ENCODE data around the gene RRAS. TPM values are rescaled to one million over a fixed set of nuclear protein-coding genes. Genes with fewer than 3 reads are reported as not detected.

The RRAS gene
- total and polyA plus RNA-seq, 2 donors from 2014 or later: 92.3 to 140 TPM

- H3K27ac ChIP-seq (ENCODE audit: low read depth in 2 of 2, low read length in 2 of 2): no peak overlapping the region
- H3K4me1 ChIP-seq (ENCODE audit: control insufficient read depth in 2 of 3, insufficient read depth in 2 of 3, low read depth in 1 of 3, low read length in 3 of 3): no peaks in the 10 kb centered on the region
- no peaks in the 10 kb centered on the region for H3K9me3 ChIP-seq (ENCODE audit: control insufficient read depth in 2 of 3, insufficient read depth in 1 of 3, low read length in 3 of 3)
- intact Hi-C loops (cut with DNase I): no loop called here
- H3K4me3 ChIP-seq (ENCODE audit: low read length in 3 of 3): no peak overlapping the region
- peaks cover 0 to 40% (median 15%) of the 10 kb centered on the region in 3 donors for H3K36me3 ChIP-seq (ENCODE audit: control insufficient read depth in 2 of 3, insufficient read depth in 3 of 3, low read length in 3 of 3)
- no peaks in the 10 kb centered on the region for H3K27me3 ChIP-seq (ENCODE audit: control insufficient read depth, insufficient read depth, low read length)
- DNase-seq (no peak), FAIRE-seq (no peak)
- no peak overlapping the region for H3K9ac ChIP-seq (ENCODE audit: low read length in 3 of 3)
- TF ChIP-seq, protein P1, sequence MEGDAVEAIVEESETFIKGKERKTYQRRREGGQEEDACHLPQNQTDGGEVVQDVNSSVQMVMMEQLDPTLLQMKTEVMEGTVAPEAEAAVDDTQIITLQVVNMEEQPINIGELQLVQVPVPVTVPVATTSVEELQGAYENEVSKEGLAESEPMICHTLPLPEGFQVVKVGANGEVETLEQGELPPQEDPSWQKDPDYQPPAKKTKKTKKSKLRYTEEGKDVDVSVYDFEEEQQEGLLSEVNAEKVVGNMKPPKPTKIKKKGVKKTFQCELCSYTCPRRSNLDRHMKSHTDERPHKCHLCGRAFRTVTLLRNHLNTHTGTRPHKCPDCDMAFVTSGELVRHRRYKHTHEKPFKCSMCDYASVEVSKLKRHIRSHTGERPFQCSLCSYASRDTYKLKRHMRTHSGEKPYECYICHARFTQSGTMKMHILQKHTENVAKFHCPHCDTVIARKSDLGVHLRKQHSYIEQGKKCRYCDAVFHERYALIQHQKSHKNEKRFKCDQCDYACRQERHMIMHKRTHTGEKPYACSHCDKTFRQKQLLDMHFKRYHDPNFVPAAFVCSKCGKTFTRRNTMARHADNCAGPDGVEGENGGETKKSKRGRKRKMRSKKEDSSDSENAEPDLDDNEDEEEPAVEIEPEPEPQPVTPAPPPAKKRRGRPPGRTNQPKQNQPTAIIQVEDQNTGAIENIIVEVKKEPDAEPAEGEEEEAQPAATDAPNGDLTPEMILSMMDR (IDR thresholded peaks at IDR 0.05; ENCODE audit: borderline replicate concordance, extremely low read depth, insufficient read depth): no peak
Observed at GRCh38 chr19:49651029-49651819, 11.3 kb upstream of the RRAS start.

DNA sequence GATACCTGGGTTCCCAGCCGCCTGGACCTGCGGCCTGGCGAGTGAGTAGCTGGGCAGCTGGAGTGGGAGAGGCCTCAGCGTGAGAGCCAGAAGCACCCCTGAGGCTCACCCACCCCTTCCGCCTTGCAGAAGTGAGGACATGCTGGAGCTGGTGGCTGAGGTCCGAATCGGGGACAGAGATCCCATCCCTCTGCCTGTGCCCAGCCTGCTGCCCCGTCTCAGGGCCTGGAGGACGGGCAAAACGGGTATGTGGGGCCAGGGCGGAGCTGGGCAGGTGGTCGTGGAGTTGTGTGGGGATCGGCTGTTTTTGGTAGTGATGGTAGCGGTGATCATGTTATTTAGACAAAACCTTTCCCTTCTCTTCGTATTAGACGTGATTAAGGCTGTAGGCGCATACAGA is 6.6 kb upstream of the RRAS start:
- intact Hi-C loops (cut with DNase I): no loop called here
- no peak for FAIRE-seq
- no peaks in the 10 kb centered on the region for H3K9me3 ChIP-seq (ENCODE audit: control insufficient read depth in 2 of 3, insufficient read depth in 1 of 3, low read length in 3 of 3)
- no peak for DNase-seq
- TF ChIP-seq, protein P1 (IDR thresholded peaks at IDR 0.05; ENCODE audit: borderline replicate concordance, extremely low read depth, insufficient read depth): no peak
- H3K4me1 ChIP-seq (ENCODE audit: control insufficient read depth in 2 of 3, insufficient read depth in 2 of 3, low read depth in 1 of 3, low read length in 3 of 3): peaks cover 7 to 14% (median 10%) of the 10 kb centered on the region in 3 donors
- no peaks in the 10 kb centered on the region for H3K27me3 ChIP-seq (ENCODE audit: control insufficient read depth, insufficient read depth, low read length)
- no peak overlapping the region for H3K4me3 ChIP-seq (ENCODE audit: low read length in 3 of 3)
- H3K9ac ChIP-seq (ENCODE audit: low read length in 3 of 3): no peak overlapping the region
- H3K36me3 ChIP-seq (ENCODE audit: control insufficient read depth in 2 of 3, insufficient read depth in 3 of 3, low read length in 3 of 3): peaks cover 0 to 21% (median 12%) of the 10 kb centered on the region in 3 donors
- no peak overlapping the region for H3K27ac ChIP-seq (ENCODE audit: low read depth in 2 of 2, low read length in 2 of 2)

DNA sequence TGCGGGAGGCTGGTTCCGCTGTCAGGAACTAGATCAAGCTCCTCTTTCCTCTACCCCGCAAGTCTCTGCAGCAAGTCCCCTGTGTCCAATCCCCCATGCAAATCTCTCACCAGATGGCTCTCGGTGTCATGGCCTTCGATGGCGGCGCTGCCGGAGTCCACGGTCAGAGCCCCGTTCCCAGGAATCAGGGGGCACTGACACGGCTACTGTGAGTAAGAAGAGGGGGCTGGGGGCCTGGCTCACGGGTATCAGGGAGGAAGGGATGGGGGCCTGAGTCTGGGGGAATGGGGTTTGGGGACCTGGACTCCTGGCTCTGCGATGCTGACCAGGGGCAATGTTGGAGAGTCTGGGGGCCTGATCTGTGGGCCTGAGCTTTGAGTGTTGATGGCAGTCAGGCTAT is 6.1 kb upstream of the RRAS start:
- H3K36me3 ChIP-seq (ENCODE audit: control insufficient read depth in 2 of 3, insufficient read depth in 3 of 3, low read length in 3 of 3): peaks cover 0 to 21% (median 10%) of the 10 kb centered on the region in 3 donors
- no peaks in the 10 kb centered on the region for H3K9me3 ChIP-seq (ENCODE audit: control insufficient read depth in 2 of 3, insufficient read depth in 1 of 3, low read length in 3 of 3)
- intact Hi-C loops (cut with DNase I): no loop called here
- H3K27ac ChIP-seq (ENCODE audit: low read depth in 2 of 2, low read length in 2 of 2): no peak overlapping the region
- H3K4me3 ChIP-seq (ENCODE audit: low read length in 3 of 3): no peak overlapping the region
- no peak for DNase-seq
- TF ChIP-seq, protein P1 (IDR thresholded peaks at IDR 0.05; ENCODE audit: borderline replicate concordance, extremely low read depth, insufficient read depth): no peak
- H3K4me1 ChIP-seq (ENCODE audit: control insufficient read depth in 2 of 3, insufficient read depth in 2 of 3, low read depth in 1 of 3, low read length in 3 of 3): peaks cover 7 to 14% (median 10%) of the 10 kb centered on the region in 3 donors
- no peak overlapping the region for H3K9ac ChIP-seq (ENCODE audit: low read length in 3 of 3)
- no peak for FAIRE-seq
- H3K27me3 ChIP-seq (ENCODE audit: control insufficient read depth, insufficient read depth, low read length): no peaks in the 10 kb centered on the region

Data from kidney (tissue), 14 donors.